Measurements from ENCODE around the gene PLEKHG3. TPM values are rescaled to one million over a fixed set of nuclear protein-coding genes. Genes with fewer than 3 reads are reported as not detected.

PLEKHG3 gene
- total and polyA plus RNA-seq, 2 of the 4 experiments (the other 2 are of a cell fraction) = 8.2 to 8.4 TPM

DNA sequence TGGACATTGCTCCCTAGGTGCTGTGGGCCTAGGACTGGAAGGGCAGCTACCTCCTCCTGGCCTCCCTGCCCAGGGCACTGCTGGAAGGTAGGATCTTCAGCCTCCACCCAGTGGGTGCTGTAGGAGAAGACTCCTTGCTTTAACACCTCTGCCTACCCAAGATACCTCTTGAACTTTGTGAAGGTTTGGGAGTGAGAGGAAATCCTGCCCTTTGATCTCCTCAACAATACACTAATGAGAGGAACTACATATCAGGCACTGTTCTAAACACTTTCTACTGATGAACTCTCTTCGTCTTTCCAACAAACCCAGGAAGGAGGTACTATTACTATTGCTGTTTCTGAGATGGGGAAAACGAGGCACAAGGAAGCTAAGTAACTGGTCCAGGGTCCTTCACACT, 66.9 kb downstream of the PLEKHG3 start:
- Histone ChIP-seq H3K9me1 (ENCODE audit: insufficient read depth, low read length) (no peaks in the 10 kb centered on the region), H3K4me2 (ENCODE audit: low read depth, low read length) (no peak overlapping the region), H3K4me1 (ENCODE audit: control insufficient read depth, insufficient read depth, low read length) (no peaks in the 10 kb centered on the region), H2AFZ (replicated peaks; ENCODE audit: low read length, poor library complexity) (no peak overlapping the region), H3K14ac (replicated peaks; ENCODE audit: low read depth, low read length) (no peak overlapping the region), H2BK20ac (ENCODE audit: low read depth, low read length) (no peak overlapping the region), H2BK15ac (ENCODE audit: low read depth, low read length) (no peak overlapping the region), H2BK120ac (ENCODE audit: low read depth, low read length) (no peak overlapping the region), H3K27ac (ENCODE audit: insufficient read depth, low read length) (no peak overlapping the region), H2AK9ac (replicated peaks; ENCODE audit: low read depth, low read length, poor library complexity) (no peak overlapping the region), H2BK5ac (ENCODE audit: low read depth, low read length, poor library complexity, severe bottlenecking) (no peak overlapping the region), H3K9me3 (ENCODE audit: control insufficient read depth, insufficient read depth, low read length) (no peaks in the 10 kb centered on the region; the same call in 1 of the 2 replicates), H3K27me3 (ENCODE audit: control insufficient read depth, insufficient read depth, low read length) (peaks cover 31% of the 10 kb centered on the region), H4K8ac (ENCODE audit: low read depth in 2 of 2, low read length in 2 of 2) (no peak overlapping the region), H4K20me1 (ENCODE audit: insufficient read depth, low read length) (no peaks in the 10 kb centered on the region), H3K36me3 (ENCODE audit: control insufficient read depth, insufficient read depth, low read length) (no peaks in the 10 kb centered on the region), H2AK5ac (ENCODE audit: low read depth, low read length) (no peak overlapping the region; the same call in 1 of the 2 replicates), H3K4ac (ENCODE audit: low read depth, low read length) (no peak overlapping the region), H3K4me3 (ENCODE audit: insufficient read depth, low read depth, low read length) (no peak overlapping the region), H4K91ac (ENCODE audit: insufficient read depth, low read depth, low read length) (no peak overlapping the region), H3K56ac (ENCODE audit: extremely low read depth, insufficient read depth, low read length) (no peak overlapping the region), H3K23ac (ENCODE audit: low read depth, low read length) (no peak overlapping the region), H3K79me1 (ENCODE audit: low read depth in 1 of 2, low read length in 2 of 2) (no peaks in the 10 kb centered on the region), H3K18ac (ENCODE audit: low read depth, low read length) (no peak overlapping the region), H4K5ac (ENCODE audit: low read depth, low read length) (no peak overlapping the region), H3K9ac (ENCODE audit: low read depth, low read length) (no peak overlapping the region)
- TF ChIP-seq RCOR1 (IDR thresholded peaks at IDR 0.05; ENCODE audit: insufficient replicate concordance, low read length) = no peak
- no peak for TF ChIP-seq RFX5 (IDR thresholded peaks at IDR 0.05; ENCODE audit: low read depth, low read length)
- no peak for TF ChIP-seq CEBPB (IDR thresholded peaks at IDR 0.05; ENCODE audit: low read depth, low read length)
- no peak for TF ChIP-seq NFE2L2 (IDR thresholded peaks at IDR 0.05; ENCODE audit: low read depth, low read length)
- TF ChIP-seq MAZ (IDR thresholded peaks at IDR 0.05; ENCODE audit: borderline replicate concordance, low read depth, low read length) = no peak
- TF ChIP-seq, protein P1, sequence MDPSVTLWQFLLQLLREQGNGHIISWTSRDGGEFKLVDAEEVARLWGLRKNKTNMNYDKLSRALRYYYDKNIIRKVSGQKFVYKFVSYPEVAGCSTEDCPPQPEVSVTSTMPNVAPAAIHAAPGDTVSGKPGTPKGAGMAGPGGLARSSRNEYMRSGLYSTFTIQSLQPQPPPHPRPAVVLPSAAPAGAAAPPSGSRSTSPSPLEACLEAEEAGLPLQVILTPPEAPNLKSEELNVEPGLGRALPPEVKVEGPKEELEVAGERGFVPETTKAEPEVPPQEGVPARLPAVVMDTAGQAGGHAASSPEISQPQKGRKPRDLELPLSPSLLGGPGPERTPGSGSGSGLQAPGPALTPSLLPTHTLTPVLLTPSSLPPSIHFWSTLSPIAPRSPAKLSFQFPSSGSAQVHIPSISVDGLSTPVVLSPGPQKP (IDR thresholded peaks at IDR 0.05; ENCODE audit: borderline replicate concordance, low read depth, low read length) = no peak
- no peak for TF ChIP-seq CHD1 (IDR thresholded peaks at IDR 0.05; ENCODE audit: low read depth, low read length)
- no peak for TF ChIP-seq RAD21 (IDR thresholded peaks at IDR 0.05; ENCODE audit: low read length)
- TF ChIP-seq, protein P2, sequence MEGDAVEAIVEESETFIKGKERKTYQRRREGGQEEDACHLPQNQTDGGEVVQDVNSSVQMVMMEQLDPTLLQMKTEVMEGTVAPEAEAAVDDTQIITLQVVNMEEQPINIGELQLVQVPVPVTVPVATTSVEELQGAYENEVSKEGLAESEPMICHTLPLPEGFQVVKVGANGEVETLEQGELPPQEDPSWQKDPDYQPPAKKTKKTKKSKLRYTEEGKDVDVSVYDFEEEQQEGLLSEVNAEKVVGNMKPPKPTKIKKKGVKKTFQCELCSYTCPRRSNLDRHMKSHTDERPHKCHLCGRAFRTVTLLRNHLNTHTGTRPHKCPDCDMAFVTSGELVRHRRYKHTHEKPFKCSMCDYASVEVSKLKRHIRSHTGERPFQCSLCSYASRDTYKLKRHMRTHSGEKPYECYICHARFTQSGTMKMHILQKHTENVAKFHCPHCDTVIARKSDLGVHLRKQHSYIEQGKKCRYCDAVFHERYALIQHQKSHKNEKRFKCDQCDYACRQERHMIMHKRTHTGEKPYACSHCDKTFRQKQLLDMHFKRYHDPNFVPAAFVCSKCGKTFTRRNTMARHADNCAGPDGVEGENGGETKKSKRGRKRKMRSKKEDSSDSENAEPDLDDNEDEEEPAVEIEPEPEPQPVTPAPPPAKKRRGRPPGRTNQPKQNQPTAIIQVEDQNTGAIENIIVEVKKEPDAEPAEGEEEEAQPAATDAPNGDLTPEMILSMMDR (conservative IDR thresholded peaks at IDR 0.05; ENCODE audit: low read depth, low read length) = no peak
- no peak for TF ChIP-seq BHLHE40 (IDR thresholded peaks at IDR 0.05; ENCODE audit: low read depth, low read length)
- TF ChIP-seq, protein P3, sequence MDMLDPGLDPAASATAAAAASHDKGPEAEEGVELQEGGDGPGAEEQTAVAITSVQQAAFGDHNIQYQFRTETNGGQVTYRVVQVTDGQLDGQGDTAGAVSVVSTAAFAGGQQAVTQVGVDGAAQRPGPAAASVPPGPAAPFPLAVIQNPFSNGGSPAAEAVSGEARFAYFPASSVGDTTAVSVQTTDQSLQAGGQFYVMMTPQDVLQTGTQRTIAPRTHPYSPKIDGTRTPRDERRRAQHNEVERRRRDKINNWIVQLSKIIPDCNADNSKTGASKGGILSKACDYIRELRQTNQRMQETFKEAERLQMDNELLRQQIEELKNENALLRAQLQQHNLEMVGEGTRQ (IDR thresholded peaks at IDR 0.05; ENCODE audit: low read depth, low read length) = no peak
- no peak for TF ChIP-seq MAFK (IDR thresholded peaks at IDR 0.05; ENCODE audit: low read depth, low read length)
- no peak for TF ChIP-seq MXI1 (IDR thresholded peaks at IDR 0.05; ENCODE audit: borderline replicate concordance, low read depth, low read length)
- no peak for TF ChIP-seq SMC3 (IDR thresholded peaks at IDR 0.05; ENCODE audit: low read depth, low read length)
- no peak for TF ChIP-seq FOS (IDR thresholded peaks at IDR 0.05; ENCODE audit: low read depth, low read length)
- TF ChIP-seq POLR2A (IDR thresholded peaks at IDR 0.05; ENCODE audit: low read depth, low read length) = no peak
- DNase-seq (no peak), ATAC-seq (ENCODE audit: low read depth) (no peak)
- WGBS, 2 experiments (ENCODE audit: extremely low coverage in 2 of 2, insufficient read length in 1 of 2) = 0% methylated on average over 1 of the region's 2 CpGs; no CpG with 5 or more reads in 1 of the 2 experiments
- in situ Hi-C loops (cut with MboI; ENCODE audit: low sequenced_read_pairs) = no loop called here
- no TSS peak for BruUV-seq (replicated peaks)
- intact Hi-C loops (cut with micrococcal nuclease) = no loop called here
- dilution Hi-C loops (cut with HindIII; ENCODE audit: low sequenced_read_pairs, unreplicated experiment) = no loop called here
- ChIA-PET POLR2A (ENCODE audit: unreplicated experiment) (interaction anchor here (0.5 kb wide), 1 partner anchor 144 kb away, joined by 7 read pairs; no protein-coding TSS in a partner anchor), CTCF (interaction anchor here (1.2 kb wide), 1 partner anchor 120 kb away, joined by 4 read pairs; no protein-coding TSS in a partner anchor)
